ENCODE measurements around the gene TNFAIP8. TPM values are rescaled to one million over a fixed set of nuclear protein-coding genes. Genes with fewer than 3 reads are reported as not detected.

Gene TNFAIP8
- total and polyA plus RNA-seq, 9 of the 15 experiments (the other 6 are each of a cell fraction or from before 2014, with no cell fraction given), result 29.9 to 52.2 (median 44.8) TPM

DNA sequence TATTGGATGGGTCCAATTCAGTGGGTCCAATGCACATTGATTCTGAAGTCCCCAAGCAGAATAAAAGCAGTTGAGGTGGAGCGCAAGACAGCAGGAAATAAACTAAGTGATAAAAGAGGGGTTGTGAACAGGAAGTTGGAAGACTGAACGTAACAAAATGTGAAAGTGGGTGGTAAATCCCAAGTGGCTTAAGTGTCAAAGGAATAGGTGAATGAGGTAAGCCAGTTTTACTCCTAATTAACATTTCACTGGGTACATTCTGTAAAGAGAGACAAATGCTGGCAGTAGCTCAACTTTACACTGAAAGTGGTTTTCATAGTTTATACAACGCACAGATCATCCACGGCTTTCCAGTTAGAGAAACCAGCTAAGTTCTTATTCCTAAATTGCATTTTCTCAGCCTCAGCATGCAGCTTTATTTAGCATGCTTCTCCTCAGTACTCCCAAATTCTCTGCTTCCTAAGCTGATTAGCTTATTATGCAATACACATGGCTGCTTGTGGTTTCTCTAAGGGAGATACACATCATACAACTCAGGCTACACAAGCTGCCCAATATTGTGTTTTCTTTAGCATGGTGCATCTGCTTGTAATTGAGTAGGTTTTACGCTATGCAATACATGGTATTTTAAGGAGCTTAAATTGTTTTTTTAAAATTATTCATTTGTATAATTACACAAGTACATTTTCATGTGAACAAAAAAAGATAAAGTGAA is 62.2 kb downstream of the TNFAIP8 start (continued):
- TF ChIP-seq ATF3 (IDR thresholded peaks at IDR 0.05) (peak; percentile 78), ATF3 (CRISPR knock-in tag; conservative IDR thresholded peaks at IDR 0.05) (no peak), ZNF239 (CRISPR knock-in tag; IDR thresholded peaks at IDR 0.05) (no peak), CHCHD3 (CRISPR knock-in tag; IDR thresholded peaks at IDR 0.05) (no peak), THRAP3 (IDR thresholded peaks at IDR 0.05; ENCODE audit: borderline replicate concordance) (no peak), BHLHE40 (IDR thresholded peaks at IDR 0.05; ENCODE audit: low read length) (no peak), ZC3H11A (IDR thresholded peaks at IDR 0.05; ENCODE audit: low read depth, low read length) (no peak), ZNF644 (tag; IDR thresholded peaks at IDR 0.05; ENCODE audit: low read depth) (no peak), NFE2 (IDR thresholded peaks at IDR 0.05; ENCODE audit: low read depth) (no peak), PRPF4 (IDR thresholded peaks at IDR 0.05; ENCODE audit: insufficient read depth, low read depth, low read length, poor library complexity, severe bottlenecking) (no peak), SETDB1 (IDR thresholded peaks at IDR 0.05; ENCODE audit: low read length) (no peak), STAT5A (IDR thresholded peaks at IDR 0.05; ENCODE audit: borderline replicate concordance, low read length) (no peak), HIVEP1 (CRISPR knock-in tag; IDR thresholded peaks at IDR 0.05) (no peak), ZNF668 (CRISPR knock-in tag; IDR thresholded peaks at IDR 0.05) (no peak), CCAR2 (IDR thresholded peaks at IDR 0.05; ENCODE audit: low read depth, low read length) (no peak), ZFPM2 (CRISPR knock-in tag; IDR thresholded peaks at IDR 0.05) (no peak), RAD21 (CRISPR knock-in tag; conservative IDR thresholded peaks at IDR 0.05 in 1 of 2, IDR thresholded peaks at IDR 0.05 in 1 of 2) (no peak), MTA2 (IDR thresholded peaks at IDR 0.05; ENCODE audit: low read depth) (no peak), GABPA (tag; conservative IDR thresholded peaks at IDR 0.05; ENCODE audit: low read depth) (no peak), CEBPG (CRISPR knock-in tag; IDR thresholded peaks at IDR 0.05) (peak; percentile 86), CEBPG (tag; conservative IDR thresholded peaks at IDR 0.05 in 1 of 2, IDR thresholded peaks at IDR 0.05 in 1 of 2) (peak; percentile 96 to 97)
- TF ChIP-seq, protein P1, sequence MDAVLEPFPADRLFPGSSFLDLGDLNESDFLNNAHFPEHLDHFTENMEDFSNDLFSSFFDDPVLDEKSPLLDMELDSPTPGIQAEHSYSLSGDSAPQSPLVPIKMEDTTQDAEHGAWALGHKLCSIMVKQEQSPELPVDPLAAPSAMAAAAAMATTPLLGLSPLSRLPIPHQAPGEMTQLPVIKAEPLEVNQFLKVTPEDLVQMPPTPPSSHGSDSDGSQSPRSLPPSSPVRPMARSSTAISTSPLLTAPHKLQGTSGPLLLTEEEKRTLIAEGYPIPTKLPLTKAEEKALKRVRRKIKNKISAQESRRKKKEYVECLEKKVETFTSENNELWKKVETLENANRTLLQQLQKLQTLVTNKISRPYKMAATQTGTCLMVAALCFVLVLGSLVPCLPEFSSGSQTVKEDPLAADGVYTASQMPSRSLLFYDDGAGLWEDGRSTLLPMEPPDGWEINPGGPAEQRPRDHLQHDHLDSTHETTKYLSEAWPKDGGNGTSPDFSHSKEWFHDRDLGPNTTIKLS (IDR thresholded peaks at IDR 0.05; ENCODE audit: borderline replicate concordance, low read depth), result no peak
- TF ChIP-seq, protein P2, sequence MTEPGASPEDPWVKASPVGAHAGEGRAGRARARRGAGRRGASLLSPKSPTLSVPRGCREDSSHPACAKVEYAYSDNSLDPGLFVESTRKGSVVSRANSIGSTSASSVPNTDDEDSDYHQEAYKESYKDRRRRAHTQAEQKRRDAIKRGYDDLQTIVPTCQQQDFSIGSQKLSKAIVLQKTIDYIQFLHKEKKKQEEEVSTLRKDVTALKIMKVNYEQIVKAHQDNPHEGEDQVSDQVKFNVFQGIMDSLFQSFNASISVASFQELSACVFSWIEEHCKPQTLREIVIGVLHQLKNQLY (CRISPR knock-in tag; conservative IDR thresholded peaks at IDR 0.05), result no peak
- TF ChIP-seq, protein P3, sequence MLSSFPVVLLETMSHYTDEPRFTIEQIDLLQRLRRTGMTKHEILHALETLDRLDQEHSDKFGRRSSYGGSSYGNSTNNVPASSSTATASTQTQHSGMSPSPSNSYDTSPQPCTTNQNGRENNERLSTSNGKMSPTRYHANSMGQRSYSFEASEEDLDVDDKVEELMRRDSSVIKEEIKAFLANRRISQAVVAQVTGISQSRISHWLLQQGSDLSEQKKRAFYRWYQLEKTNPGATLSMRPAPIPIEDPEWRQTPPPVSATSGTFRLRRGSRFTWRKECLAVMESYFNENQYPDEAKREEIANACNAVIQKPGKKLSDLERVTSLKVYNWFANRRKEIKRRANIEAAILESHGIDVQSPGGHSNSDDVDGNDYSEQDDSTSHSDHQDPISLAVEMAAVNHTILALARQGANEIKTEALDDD (IDR thresholded peaks at IDR 0.05), result peak; percentile 61
